ENCODE measurements around the gene RBBP8.

The RBBP8 gene

GRCh38 chr18:23073996-23074606 lies 141.0 kb downstream of the RBBP8 start:
- ATAC-seq (ENCODE audit: insufficient read depth, low read depth) (no peak), DNase-seq (no peak)
- H3K9ac ChIP-seq (ENCODE audit: low read depth, low read length), result no peak overlapping the region
- peaks cover 51% of the 10 kb centered on the region for H3K4me1 ChIP-seq (ENCODE audit: insufficient read depth, low read length)
- no peaks in the 10 kb centered on the region for H3K79me2 ChIP-seq (ENCODE audit: insufficient read depth, low read length)
- H3K36me3 ChIP-seq (ENCODE audit: insufficient read depth, low read length), result no peaks in the 10 kb centered on the region
- TF ChIP-seq EZH2 (IDR thresholded peaks at IDR 0.05; ENCODE audit: borderline replicate concordance, low read depth, low read length, severe bottlenecking) (no peak), CTCF (IDR thresholded peaks at IDR 0.05; ENCODE audit: borderline replicate concordance, extremely low read depth, low read length, poor library complexity, severe bottlenecking) (no peak)
- no peak overlapping the region for H3K4me2 ChIP-seq (ENCODE audit: insufficient read depth, low read length)
- no peak overlapping the region for H2AFZ ChIP-seq (ENCODE audit: low read depth, low read length)
- no peak overlapping the region for H3K27ac ChIP-seq (ENCODE audit: low read length)
- H3K4me3 ChIP-seq (ENCODE audit: low read depth in 1 of 2, low read length in 2 of 2), result no peak overlapping the region
- no peaks in the 10 kb centered on the region for H3K27me3 ChIP-seq (ENCODE audit: insufficient read depth, low read length, poor library complexity)
- no peaks in the 10 kb centered on the region for H3K9me3 ChIP-seq (ENCODE audit: insufficient read depth, low read length, severe bottlenecking)
- H4K20me1 ChIP-seq (ENCODE audit: insufficient read depth, low read length), result peaks cover 5% of the 10 kb centered on the region; the same call in 1 of the 2 replicates

Data from DND-41 (cell line).